NCI-H1105 treated with DMSO at 0.1 percent for 48 hours (cell line): Measurements from ENCODE around the gene UGT1A7.

ENCODE experiments used
- DNase-seq: peaks from one replicate; lab custom pipeline; 2025; lab: John Stamatoyannopoulos, UW

Gene UGT1A7

DNA sequence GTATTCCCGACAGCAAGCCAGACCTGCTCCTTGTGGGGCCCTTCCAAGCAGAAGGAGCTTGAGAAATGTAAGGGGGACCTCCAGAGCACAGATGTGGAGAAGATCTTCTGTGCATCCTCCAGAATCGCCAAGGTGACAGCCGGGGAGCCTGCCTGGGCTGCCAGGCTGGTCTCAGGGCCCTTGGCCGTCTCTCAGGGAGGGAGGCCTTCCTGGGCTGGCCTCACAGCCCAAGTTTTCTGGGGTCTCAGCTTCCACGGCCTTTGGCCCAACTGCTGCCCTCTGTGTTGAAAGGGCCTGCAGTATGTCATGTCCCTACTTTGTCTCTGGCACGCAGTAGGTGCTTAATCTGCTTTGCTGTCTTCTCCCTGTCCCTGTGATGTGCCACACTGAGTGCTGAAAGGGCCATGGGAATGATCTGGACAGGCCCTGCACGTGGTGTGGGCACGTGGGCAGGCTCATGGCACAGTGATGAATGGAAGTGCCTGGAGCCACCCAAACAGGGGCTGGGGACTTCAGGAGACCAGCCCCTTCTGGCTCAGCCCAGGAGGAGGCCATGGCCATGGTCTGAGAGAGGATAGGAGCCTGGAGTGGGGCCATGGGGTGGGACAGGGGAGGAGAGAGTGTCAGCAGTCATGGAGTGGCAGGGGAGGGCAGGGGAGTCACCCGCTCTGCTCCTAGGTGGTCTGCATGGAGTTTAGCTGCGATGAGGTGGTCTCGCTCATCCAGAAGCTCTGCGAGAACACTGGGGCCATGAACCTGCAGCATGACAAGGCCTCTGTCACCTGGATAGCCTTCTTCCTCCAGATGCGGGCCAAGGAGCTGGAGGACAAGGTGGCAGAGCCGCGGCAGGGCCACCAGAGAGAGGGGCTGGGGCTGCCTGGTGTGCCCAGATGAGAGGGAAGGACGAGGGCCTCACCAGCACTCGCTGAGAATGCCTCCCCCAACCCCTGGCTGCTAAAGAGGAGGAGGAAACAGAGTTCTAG, 137.2 kb downstream of the UGT1A7 start:
- no peak for DNase-seq

GRCh38 chr2:233819884-233820773, 138.4 kb downstream of the UGT1A7 start:
- DNase-seq, result no peak

DNA sequence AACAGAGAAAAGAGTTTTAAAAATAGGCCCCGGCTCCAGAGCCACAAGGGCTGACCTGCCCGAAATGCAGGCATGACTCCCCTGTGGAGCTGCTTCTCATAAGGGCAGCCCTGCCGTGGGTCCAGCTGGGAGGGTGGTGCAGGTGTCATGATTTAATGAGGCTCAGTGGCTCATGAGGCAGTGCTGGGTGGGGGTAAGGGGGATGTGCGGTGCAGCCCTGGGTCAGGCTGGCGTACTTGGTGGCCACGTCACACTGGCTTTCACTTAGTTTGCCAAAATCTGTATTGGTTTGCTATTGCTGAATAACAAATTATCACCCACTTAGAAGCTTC, 139.0 kb downstream of the UGT1A7 start:
- DNase-seq, result no peak

- DNase-seq, result no peak
Observed at GRCh38 chr2:233821196-233821595, 139.5 kb downstream of the UGT1A7 start.

GRCh38 chr2:233821709-233822100, 140.0 kb downstream of the UGT1A7 start:
- DNase-seq, result no peak

GRCh38 chr2:233822101-233822771, 140.5 kb downstream of the UGT1A7 start:
- no peak for DNase-seq
